Body of pancreas (tissue), 4 donors: ENCODE measurements around the gene CRYGB.

ENCODE experiments used
- POLR2A ChIP-seq, 3 donors: fragments of 450-650 bp; IDR thresholded peaks; one replicate each; pipeline ENCODE4 v1.6.1; 2016; ENCODE audit warnings: antibody characterized with exemption in 3 of 3, mild to moderate bottlenecking in 2 of 3
- TF ChIP-seq, protein P1 (sequence below), 7 experiments: fragments of 450-650 bp in 4 of 7; fragments of 200-600 bp in 3 of 7; sonication (generic) in 3 of 7; IDR thresholded peaks; one replicate each; pipeline ENCODE4 v1.5.1; 2016 to 2019; ENCODE audit warnings: antibody characterized with exemption in 7 of 7

DNA sequence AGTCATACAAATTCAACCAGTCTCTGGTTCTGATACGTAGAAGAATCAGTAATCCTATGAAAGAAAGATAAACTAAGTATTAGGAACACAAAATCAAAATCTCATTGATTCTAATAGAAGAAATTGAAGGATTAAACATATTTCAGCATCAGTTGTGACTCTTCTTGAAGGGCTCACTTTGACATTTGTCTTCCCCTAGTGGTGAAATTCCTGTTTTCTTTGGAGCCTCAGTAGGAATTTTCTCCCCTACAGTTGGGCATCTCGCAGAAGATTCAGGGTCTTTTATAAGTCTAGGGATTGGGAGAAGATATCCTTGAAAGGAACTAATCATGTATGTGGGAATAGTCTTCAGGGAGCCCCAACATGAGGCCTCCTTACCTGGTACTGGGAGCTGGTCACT, 2.8 kb upstream of the CRYGB start:
- TF ChIP-seq, protein P1, sequence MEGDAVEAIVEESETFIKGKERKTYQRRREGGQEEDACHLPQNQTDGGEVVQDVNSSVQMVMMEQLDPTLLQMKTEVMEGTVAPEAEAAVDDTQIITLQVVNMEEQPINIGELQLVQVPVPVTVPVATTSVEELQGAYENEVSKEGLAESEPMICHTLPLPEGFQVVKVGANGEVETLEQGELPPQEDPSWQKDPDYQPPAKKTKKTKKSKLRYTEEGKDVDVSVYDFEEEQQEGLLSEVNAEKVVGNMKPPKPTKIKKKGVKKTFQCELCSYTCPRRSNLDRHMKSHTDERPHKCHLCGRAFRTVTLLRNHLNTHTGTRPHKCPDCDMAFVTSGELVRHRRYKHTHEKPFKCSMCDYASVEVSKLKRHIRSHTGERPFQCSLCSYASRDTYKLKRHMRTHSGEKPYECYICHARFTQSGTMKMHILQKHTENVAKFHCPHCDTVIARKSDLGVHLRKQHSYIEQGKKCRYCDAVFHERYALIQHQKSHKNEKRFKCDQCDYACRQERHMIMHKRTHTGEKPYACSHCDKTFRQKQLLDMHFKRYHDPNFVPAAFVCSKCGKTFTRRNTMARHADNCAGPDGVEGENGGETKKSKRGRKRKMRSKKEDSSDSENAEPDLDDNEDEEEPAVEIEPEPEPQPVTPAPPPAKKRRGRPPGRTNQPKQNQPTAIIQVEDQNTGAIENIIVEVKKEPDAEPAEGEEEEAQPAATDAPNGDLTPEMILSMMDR (IDR thresholded peaks at IDR 0.05): no peak
- no peak for TF ChIP-seq POLR2A (IDR thresholded peaks at IDR 0.05)
